Fibroblast of lung (primary cell): Measurements from ENCODE around the gene CACUL1. TPM values are rescaled to one million over a fixed set of nuclear protein-coding genes. Genes with fewer than 3 reads are reported as not detected.

Experiments
- DNase-seq, 2 donors: peaks; one replicate each; pipeline versions ENCODE4 v3.0.0 to v3.0.0-alpha.2; 2010; ENCODE audit warnings: low read depth in 2 of 2
- H2AFZ ChIP-seq: 2 replicates; pipeline ENCODE4 v1.5.1; 2012; ENCODE audit warnings: low read length, control low read depth, inconsistent platforms
- H3K27ac ChIP-seq: 2 replicates; pipeline ENCODE4 v1.5.1; 2011; ENCODE audit warnings: low read length, control low read depth; ENCODE audit not compliant: insufficient read depth
- H3K27me3 ChIP-seq: 2 replicates; pipeline ENCODE4 v1.5.1; 2011; ENCODE audit warnings: mild to moderate bottlenecking, low read length; ENCODE audit not compliant: control insufficient read depth, insufficient read depth
- H3K36me3 ChIP-seq: 2 replicates; pipeline ENCODE4 v1.5.1; 2011; ENCODE audit warnings: low read length; ENCODE audit not compliant: control insufficient read depth, insufficient read depth
- H3K4me1 ChIP-seq: 2 replicates; pipeline ENCODE4 v1.5.1; 2011; ENCODE audit warnings: low read length; ENCODE audit not compliant: control insufficient read depth, insufficient read depth; ENCODE audit errors: extremely low read depth
- H3K4me2 ChIP-seq: 2 replicates; pipeline ENCODE4 v1.5.1; 2011; ENCODE audit warnings: low read length, control low read depth; ENCODE audit not compliant: insufficient read depth; ENCODE audit errors: extremely low read depth
- H3K4me3 ChIP-seq, 4 experiments: fragments of 200-600 bp in 1 of 4; sonication (generic) in 1 of 4; replicated peaks in 1 of 4; 2 replicates each; pipeline ENCODE4 v1.5.1; 2011 to 2016; ENCODE audit warnings: low read length in 4 of 4, low read depth in 3 of 4, mild to moderate bottlenecking in 3 of 4, control low read depth in 2 of 4, inconsistent platforms in 1 of 4, mixed read lengths in 1 of 4; ENCODE audit not compliant: insufficient read depth in 1 of 4; ENCODE audit errors: control extremely low read depth in 1 of 4
- H3K79me2 ChIP-seq: 2 replicates; pipeline ENCODE4 v1.5.1; 2012; ENCODE audit warnings: mild to moderate bottlenecking, low read length, inconsistent platforms; ENCODE audit not compliant: control insufficient read depth, insufficient read depth
- H3K9ac ChIP-seq: 2 replicates; pipeline ENCODE4 v1.5.1; 2011; ENCODE audit warnings: mild to moderate bottlenecking, low read length, control low read depth; ENCODE audit not compliant: insufficient read depth
- H3K9me3 ChIP-seq: 2 replicates; pipeline ENCODE4 v1.5.1; 2012; ENCODE audit warnings: low read depth, low read length; ENCODE audit not compliant: control insufficient read depth, insufficient read depth
- H4K20me1 ChIP-seq: 2 replicates; pipeline ENCODE4 v1.5.1; 2011; ENCODE audit warnings: low read length; ENCODE audit not compliant: control insufficient read depth, insufficient read depth; ENCODE audit errors: extremely low read depth
- CTCF ChIP-seq, 2 donors: IDR thresholded peaks in 1 of 2; conservative IDR thresholded peaks in 1 of 2; 1 replicate in 1 of 2; 2 replicates in 1 of 2; pipeline ENCODE4 v1.5.1; 2011 to 2012; ENCODE audit warnings: low read length in 2 of 2, control low read depth in 1 of 2, inconsistent platforms in 1 of 2, low read depth in 1 of 2, mild to moderate bottlenecking in 1 of 2
- EZH2 ChIP-seq: IDR thresholded peaks from 2 replicates; pipeline ENCODE4 v1.5.1; 2012; ENCODE audit warnings: low read length, control low read depth, mild to moderate bottlenecking; ENCODE audit errors: missing control alignments
- polyA plus RNA-seq, 2 donors: library from polyadenylated mRNA; depleted of rRNA in 1 of 2; stranded (reverse) in 1 of 2; unstranded in 1 of 2; fragments of >200 nt; gene quantifications; 2 replicates each; pipeline ENCODE4 v1.2.1, GENCODE V29; 2011 to 2012; ENCODE audit warnings: missing spikeins in 1 of 2
- total RNA-seq: library from RNA; depleted of rRNA; stranded (reverse); fragments of >200 nt; gene quantifications from 2 replicates; pipeline ENCODE4 v1.2.1, GENCODE V29; 2014

CACUL1 gene
- total and polyA plus RNA-seq, 2 donors (not counting 1 experiment from before 2014, with no cell fraction given), result 15.7 to 25.3 TPM

- Histone ChIP-seq H3K27ac (no peak overlapping the region), H3K9me3 (no peaks in the 10 kb centered on the region), H3K4me3 (no peak overlapping the region), H3K79me2 (no peaks in the 10 kb centered on the region), H3K4me1 (peaks cover 7% of the 10 kb centered on the region), H3K36me3 (no peaks in the 10 kb centered on the region), H2AFZ (no peak overlapping the region), H3K27me3 (no peaks in the 10 kb centered on the region), H3K9ac (no peak overlapping the region), H3K4me2 (no peak overlapping the region), H4K20me1 (no peaks in the 10 kb centered on the region)
- no peak for DNase-seq
- no peak for TF ChIP-seq EZH2
- TF ChIP-seq CTCF (conservative IDR thresholded peaks at IDR 0.05 in 1 of 2, IDR thresholded peaks at IDR 0.05 in 1 of 2; ENCODE audit: low read depth in 1 of 2, low read length in 2 of 2), result no peak
Measured at GRCh38 chr10:118721539-118721876, 33.3 kb downstream of the CACUL1 start.

GRCh38 chr10:118720685-118721538 is 33.9 kb downstream of the CACUL1 start:
- H3K4me1 ChIP-seq, result peaks cover 1% of the 10 kb centered on the region
- DNase-seq, result peak; percentile 27 to 73
- H3K4me2 ChIP-seq, result no peak overlapping the region
- H3K4me3 ChIP-seq, result no peak overlapping the region
- no peaks in the 10 kb centered on the region for H4K20me1 ChIP-seq
- no peaks in the 10 kb centered on the region for H3K36me3 ChIP-seq
- H3K27ac ChIP-seq, result no peak overlapping the region
- TF ChIP-seq CTCF (conservative IDR thresholded peaks at IDR 0.05 in 1 of 2, IDR thresholded peaks at IDR 0.05 in 1 of 2; ENCODE audit: low read depth in 1 of 2, low read length in 2 of 2), result peak; percentile 68 to 69
- no peak for TF ChIP-seq EZH2
- H2AFZ ChIP-seq, result no peak overlapping the region
- no peaks in the 10 kb centered on the region for H3K79me2 ChIP-seq
- H3K9ac ChIP-seq, result no peak overlapping the region
- H3K27me3 ChIP-seq, result no peaks in the 10 kb centered on the region
- H3K9me3 ChIP-seq, result no peaks in the 10 kb centered on the region

GRCh38 chr10:118714366-118714765 is 40.4 kb downstream of the CACUL1 start:
- no peak overlapping the region for H3K4me3 ChIP-seq
- H3K4me2 ChIP-seq, result no peak overlapping the region
- no peak overlapping the region for H2AFZ ChIP-seq
- H3K79me2 ChIP-seq, result no peaks in the 10 kb centered on the region
- H3K9ac ChIP-seq, result no peak overlapping the region
- no peak for DNase-seq
- H3K27me3 ChIP-seq, result no peaks in the 10 kb centered on the region
- no peak for TF ChIP-seq CTCF (conservative IDR thresholded peaks at IDR 0.05 in 1 of 2, IDR thresholded peaks at IDR 0.05 in 1 of 2; ENCODE audit: low read depth in 1 of 2, low read length in 2 of 2)
- TF ChIP-seq EZH2, result no peak
- H4K20me1 ChIP-seq, result no peaks in the 10 kb centered on the region
- H3K27ac ChIP-seq, result no peak overlapping the region
- H3K36me3 ChIP-seq, result no peaks in the 10 kb centered on the region
- H3K9me3 ChIP-seq, result no peaks in the 10 kb centered on the region
- H3K4me1 ChIP-seq, result no peaks in the 10 kb centered on the region
